ENCODE results near the gene INPPL1. TPM values are rescaled to one million over a fixed set of nuclear protein-coding genes. Genes with fewer than 3 reads are reported as not detected.

The INPPL1 gene
- total and polyA plus RNA-seq, 8 donors = 20.9 to 226 (median 99.2) TPM

GRCh38 chr11:72274435-72274834, 49.9 kb downstream of the INPPL1 start:
- intact Hi-C loops (cut with DNase I; ENCODE audit: low total_unique reads) = no loop called here
- Histone ChIP-seq H3K9me3 (no peaks in the 10 kb centered on the region), H3K27me3 (peaks cover 0 to 12% (median 0%) of the 10 kb centered on the region in 3 donors), H3K4me1 (no peaks in the 10 kb centered on the region), H3K27ac (no peak overlapping the region), H3K4me3 (no peak overlapping the region), H3K36me3 (no peaks in the 10 kb centered on the region)
- TF ChIP-seq POLR2A (IDR thresholded peaks at IDR 0.05) (no peak), CTCF (IDR thresholded peaks at IDR 0.05) (no peak), EP300 (IDR thresholded peaks at IDR 0.05) (no peak), POLR2AphosphoS5 (IDR thresholded peaks at IDR 0.05) (no peak)
- DNase-seq = no peak
- 80 to 91% (median 88%) methylated on average over 6 of the region's 6 CpGs for WGBS, 5 donors

DNA sequence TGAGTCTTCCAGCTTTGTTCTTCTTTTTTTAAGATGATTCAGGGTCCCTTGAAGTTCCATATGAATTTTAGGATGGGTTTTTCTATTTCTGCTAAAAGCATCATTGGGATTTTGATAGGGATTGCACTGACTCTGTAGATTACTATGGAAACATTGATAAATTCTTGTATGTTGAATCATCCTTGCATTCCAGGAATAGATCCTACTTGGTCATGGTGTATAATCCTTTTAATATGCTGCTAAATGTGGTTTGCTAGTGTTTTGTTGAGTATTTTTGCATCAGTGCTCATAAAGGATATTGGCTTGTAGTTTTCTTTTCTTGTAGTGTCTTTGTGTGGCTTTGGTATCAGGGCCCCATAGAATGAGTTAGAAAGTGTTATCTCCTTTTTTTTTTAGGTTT, 54.3 kb downstream of the INPPL1 start:
- H3K27ac ChIP-seq = no peak overlapping the region
- H3K27me3 ChIP-seq = peaks cover 0 to 19% (median 3%) of the 10 kb centered on the region in 3 donors
- H3K36me3 ChIP-seq = no peaks in the 10 kb centered on the region
- intact Hi-C loops (cut with DNase I; ENCODE audit: low total_unique reads) = no loop called here
- TF ChIP-seq POLR2AphosphoS5 (IDR thresholded peaks at IDR 0.05) = no peak
- TF ChIP-seq EP300 (IDR thresholded peaks at IDR 0.05) = no peak
- no peak for TF ChIP-seq POLR2A (IDR thresholded peaks at IDR 0.05)
- no peak for TF ChIP-seq CTCF (IDR thresholded peaks at IDR 0.05)
- no peaks in the 10 kb centered on the region for H3K4me1 ChIP-seq
- H3K4me3 ChIP-seq = no peak overlapping the region
- DNase-seq = no peak
- no peaks in the 10 kb centered on the region for H3K9me3 ChIP-seq

- Histone ChIP-seq H3K9me3 (no peaks in the 10 kb centered on the region), H3K27me3 (peaks cover 0 to 22% (median 3%) of the 10 kb centered on the region in 3 donors), H3K27ac (no peak overlapping the region), H3K4me1 (no peaks in the 10 kb centered on the region), H3K4me3 (no peak overlapping the region), H3K36me3 (no peaks in the 10 kb centered on the region)
- TF ChIP-seq POLR2AphosphoS5 (IDR thresholded peaks at IDR 0.05) (no peak), CTCF (IDR thresholded peaks at IDR 0.05) (no peak), EP300 (IDR thresholded peaks at IDR 0.05) (no peak), POLR2A (IDR thresholded peaks at IDR 0.05) (no peak)
- intact Hi-C loops (cut with DNase I; ENCODE audit: low total_unique reads) = no loop called here
- DNase-seq = no peak
- WGBS, 5 donors = 89 to 96% (median 91%) methylated on average over 12 of the region's 12 CpGs
These were observed 55.5 kb downstream of the INPPL1 start for GRCh38 chr11:72280037-72280436.

DNA sequence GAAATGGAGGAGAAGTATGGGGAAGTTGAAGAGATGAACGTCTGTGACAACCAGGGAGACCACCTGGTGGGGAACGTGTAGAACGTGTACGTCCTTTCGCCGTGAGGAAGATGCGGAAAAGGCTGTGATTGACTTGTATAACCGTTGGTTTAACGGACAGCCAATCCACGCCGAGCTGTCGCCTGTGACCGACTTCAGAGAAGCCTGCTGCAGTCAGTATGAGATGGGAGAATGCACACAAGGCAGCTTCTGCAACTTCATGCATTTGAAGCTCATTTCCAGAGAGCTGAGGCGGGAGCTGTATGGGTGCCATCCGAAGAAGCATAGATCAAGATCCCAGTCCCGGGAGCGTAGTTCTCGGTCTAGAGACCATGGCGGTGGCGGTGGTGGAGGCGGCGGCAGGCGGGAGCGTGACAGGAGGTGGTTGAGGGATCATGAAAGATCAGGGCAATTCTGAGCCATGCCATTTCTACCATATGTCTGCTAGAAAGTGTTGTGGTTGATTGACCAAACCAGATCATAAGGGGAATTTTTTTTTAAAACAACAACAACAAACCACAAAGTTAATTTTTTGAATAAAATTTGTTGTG, 56.3 kb downstream of the INPPL1 start:
- TF ChIP-seq CTCF (IDR thresholded peaks at IDR 0.05) = no peak
- H3K36me3 ChIP-seq = no peaks in the 10 kb centered on the region
- no peak overlapping the region for H3K4me3 ChIP-seq
- 92 to 97% (median 95%) methylated on average over 24 of the region's 24 CpGs for WGBS, 5 donors
- H3K9me3 ChIP-seq = no peaks in the 10 kb centered on the region
- intact Hi-C loops (cut with DNase I; ENCODE audit: low total_unique reads) = no loop called here
- H3K27me3 ChIP-seq = peaks cover 0 to 22% (median 3%) of the 10 kb centered on the region in 3 donors
- no peak overlapping the region for H3K27ac ChIP-seq
- DNase-seq = no peak
- H3K4me1 ChIP-seq = no peaks in the 10 kb centered on the region
